Measurements from ENCODE around the gene CLPTM1.

CLPTM1 gene

GRCh38 chr19:44925114-44925891 lies 29.9 kb upstream of the CLPTM1 start:
- TF ChIP-seq REST (IDR thresholded peaks at IDR 0.05; ENCODE audit: insufficient read depth in 1 of 2, low read depth in 2 of 2, low read length in 2 of 2) (no peak), TAF1 (IDR thresholded peaks at IDR 0.05; ENCODE audit: borderline replicate concordance, insufficient read depth, low read length) (no peak), POLR2AphosphoS5 (IDR thresholded peaks at IDR 0.05; ENCODE audit: low read depth, low read length) (no peak), SIN3A (IDR thresholded peaks at IDR 0.05; ENCODE audit: borderline replicate concordance, insufficient read depth, low read length) (no peak), FOXP2 (optimal IDR thresholded peaks at IDR 0.05; ENCODE audit: borderline replicate concordance, extremely low read depth, extremely low read length, insufficient read depth) (no peak)

- TF ChIP-seq POLR2AphosphoS5 (IDR thresholded peaks at IDR 0.05; ENCODE audit: low read depth, low read length) (no peak), SIN3A (IDR thresholded peaks at IDR 0.05; ENCODE audit: borderline replicate concordance, insufficient read depth, low read length) (no peak), FOXP2 (optimal IDR thresholded peaks at IDR 0.05; ENCODE audit: borderline replicate concordance, extremely low read depth, extremely low read length, insufficient read depth) (no peak), TAF1 (IDR thresholded peaks at IDR 0.05; ENCODE audit: borderline replicate concordance, insufficient read depth, low read length) (no peak), REST (IDR thresholded peaks at IDR 0.05; ENCODE audit: insufficient read depth in 1 of 2, low read depth in 2 of 2, low read length in 2 of 2) (no peak)
Observed at GRCh38 chr19:44927746-44928145, 27.4 kb upstream of the CLPTM1 start.

- TF ChIP-seq REST (IDR thresholded peaks at IDR 0.05; ENCODE audit: insufficient read depth in 1 of 2, low read depth in 2 of 2, low read length in 2 of 2): no peak
- no peak for TF ChIP-seq TAF1 (IDR thresholded peaks at IDR 0.05; ENCODE audit: borderline replicate concordance, insufficient read depth, low read length)
- no peak for TF ChIP-seq POLR2AphosphoS5 (IDR thresholded peaks at IDR 0.05; ENCODE audit: low read depth, low read length)
- TF ChIP-seq FOXP2 (optimal IDR thresholded peaks at IDR 0.05; ENCODE audit: borderline replicate concordance, extremely low read depth, extremely low read length, insufficient read depth): no peak
- TF ChIP-seq SIN3A (IDR thresholded peaks at IDR 0.05; ENCODE audit: borderline replicate concordance, insufficient read depth, low read length): no peak
Observed at GRCh38 chr19:44930088-44930487, 25.1 kb upstream of the CLPTM1 start.

DNA sequence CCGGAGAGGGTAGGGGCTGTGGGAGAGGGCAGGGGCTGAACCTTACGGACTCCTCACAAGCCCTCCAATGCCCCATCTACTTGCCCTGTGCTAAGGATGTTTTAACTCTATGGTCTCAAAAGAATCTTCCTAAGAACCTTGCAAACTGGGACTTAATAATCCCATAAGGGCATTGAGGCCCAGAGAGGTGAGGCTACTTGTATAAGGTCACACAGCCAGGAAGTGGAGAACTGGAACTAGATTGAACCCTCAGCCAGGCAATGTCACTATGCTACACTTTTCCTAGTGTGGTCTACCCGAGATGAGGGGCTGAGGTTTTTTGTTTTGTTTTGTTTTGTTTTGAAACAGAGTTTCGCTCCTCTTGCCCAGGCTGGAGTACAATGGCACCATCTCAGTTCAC lies 23.6 kb upstream of the CLPTM1 start:
- TF ChIP-seq TAF1 (IDR thresholded peaks at IDR 0.05; ENCODE audit: borderline replicate concordance, insufficient read depth, low read length): no peak
- TF ChIP-seq REST (IDR thresholded peaks at IDR 0.05; ENCODE audit: insufficient read depth in 1 of 2, low read depth in 2 of 2, low read length in 2 of 2): no peak
- no peak for TF ChIP-seq FOXP2 (optimal IDR thresholded peaks at IDR 0.05; ENCODE audit: borderline replicate concordance, extremely low read depth, extremely low read length, insufficient read depth)
- TF ChIP-seq SIN3A (IDR thresholded peaks at IDR 0.05; ENCODE audit: borderline replicate concordance, insufficient read depth, low read length): no peak
- TF ChIP-seq POLR2AphosphoS5 (IDR thresholded peaks at IDR 0.05; ENCODE audit: low read depth, low read length): no peak
